T-helper 17 cell (primary cell): ENCODE data around the gene ZNF217. TPM values are rescaled to one million over a fixed set of nuclear protein-coding genes. Genes with fewer than 3 reads are reported as not detected.
A peak's percentile ranks its signal among the peaks of the same experiment; 100 is the strongest.
"Not testable (repeated sequence)": the region's sequence is repeated elsewhere in the genome, so short reads cannot be mapped to it uniquely, and the experiment has no call there.

Experiments
- ATAC-seq: fragments of 150-1000 bp; cut with Tn5 transposase; 2 replicates; pipeline ENCODE4 v1.10.0; 2021; ENCODE audit warnings: mild to moderate bottlenecking, moderate library complexity
- DNase-seq, 3 donors: peaks; one replicate each; pipeline versions ENCODE4 v3.0.0 to v3.0.0-alpha.2; 2020 to 2021
- H3K9me3 ChIP-seq: one replicate; pipeline ENCODE4 v1.7.0; 2013; ENCODE audit warnings: low read length, mild to moderate bottlenecking; ENCODE audit not compliant: control insufficient read depth, poor library complexity, severe bottlenecking
- H3K27ac Mint-ChIP-seq: one replicate; pipeline ENCODE4 v1.8.0; 2022; ENCODE audit warnings: mild to moderate bottlenecking, moderate library complexity, mixed read lengths
- H3K27me3 Mint-ChIP-seq: one replicate; pipeline ENCODE4 v1.8.0; 2022; ENCODE audit warnings: mixed read lengths
- H3K36me3 Mint-ChIP-seq: one replicate; pipeline ENCODE4 v1.8.0; 2022; ENCODE audit warnings: low read depth, mixed read lengths
- H3K4me1 Mint-ChIP-seq: one replicate; pipeline ENCODE4 v1.8.0; 2022; ENCODE audit warnings: mild to moderate bottlenecking, mixed read lengths
- H3K4me3 Mint-ChIP-seq: one replicate; pipeline ENCODE4 v1.8.0; 2022; ENCODE audit warnings: mild to moderate bottlenecking, moderate library complexity, mixed read lengths
- total RNA-seq, 4 donors: library from RNA in 2 of 4; stranded (reverse) in 2 of 4; gene quantifications; one replicate each; pipeline ENCODE4 v1.2.3 and lab custom pipeline; 2022 to 2026

ZNF217 gene
- total RNA-seq, 2 donors from 2014 or later = 70.4 to 72.8 TPM

DNA sequence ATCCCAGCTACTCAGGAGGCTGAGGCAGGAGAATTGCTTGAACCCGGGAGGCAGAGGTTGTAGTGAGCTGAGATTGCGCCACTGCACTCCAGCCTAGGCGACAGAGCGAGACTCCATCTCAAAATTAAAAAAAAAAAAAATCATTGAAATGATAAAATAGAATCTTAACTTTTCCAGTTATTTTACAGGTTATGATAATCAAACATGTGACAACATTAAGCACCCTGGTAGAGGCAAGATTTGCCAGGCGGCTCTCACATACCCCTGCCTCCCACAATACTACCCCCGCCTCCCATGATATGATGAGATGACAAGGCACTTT lies 41.1 kb downstream of the ZNF217 start:
- H3K36me3 Mint-ChIP-seq, H3K4me3 Mint-ChIP-seq, H3K27ac Mint-ChIP-seq, ATAC-seq, DNase-seq, H3K9me3 ChIP-seq, H3K4me1 Mint-ChIP-seq, H3K27me3 Mint-ChIP-seq: not testable (repeated sequence)

DNA sequence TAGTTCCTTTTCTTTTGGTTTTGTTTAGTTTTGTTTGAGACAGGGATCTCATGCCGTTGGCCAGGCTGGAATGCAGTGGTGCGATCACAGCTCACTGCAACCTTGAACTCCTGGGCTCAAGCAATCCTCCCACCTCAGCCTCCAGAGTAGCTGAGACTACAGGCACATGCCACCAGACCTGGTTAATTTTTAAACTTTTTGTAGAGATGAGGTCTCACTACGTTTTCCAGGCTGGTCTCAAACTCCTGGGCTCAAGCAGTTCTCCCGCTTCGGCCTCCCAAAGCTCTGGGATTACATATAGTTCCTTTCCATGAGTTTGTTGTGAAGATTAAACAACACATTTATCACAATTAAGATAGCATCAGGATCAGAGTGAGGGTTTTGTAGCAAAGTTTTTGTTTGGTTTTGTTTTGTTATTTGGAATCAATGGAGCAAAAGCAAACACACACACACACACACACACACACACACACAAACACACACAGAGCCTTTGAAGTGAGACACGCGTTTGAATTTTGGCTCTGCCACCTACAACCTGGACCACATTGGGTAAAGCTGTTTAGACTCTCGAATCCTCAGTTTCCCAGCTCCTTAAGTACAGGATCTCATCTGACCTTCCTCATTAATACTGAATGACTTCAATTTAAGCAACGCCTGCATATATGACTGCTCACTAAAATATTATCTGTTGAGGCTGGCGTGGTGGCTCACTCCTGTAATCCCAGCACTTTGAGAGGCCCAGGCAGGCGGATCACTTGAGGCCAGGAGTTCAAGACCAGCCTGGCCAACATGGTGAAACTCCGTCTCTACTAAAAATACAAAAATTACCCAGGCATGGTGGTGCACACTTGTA lies 41.7 kb downstream of the ZNF217 start:
- not testable (repeated sequence) for H3K36me3 Mint-ChIP-seq, H3K9me3 ChIP-seq, ATAC-seq, DNase-seq, H3K27ac Mint-ChIP-seq, H3K4me1 Mint-ChIP-seq, H3K4me3 Mint-ChIP-seq, H3K27me3 Mint-ChIP-seq

DNA sequence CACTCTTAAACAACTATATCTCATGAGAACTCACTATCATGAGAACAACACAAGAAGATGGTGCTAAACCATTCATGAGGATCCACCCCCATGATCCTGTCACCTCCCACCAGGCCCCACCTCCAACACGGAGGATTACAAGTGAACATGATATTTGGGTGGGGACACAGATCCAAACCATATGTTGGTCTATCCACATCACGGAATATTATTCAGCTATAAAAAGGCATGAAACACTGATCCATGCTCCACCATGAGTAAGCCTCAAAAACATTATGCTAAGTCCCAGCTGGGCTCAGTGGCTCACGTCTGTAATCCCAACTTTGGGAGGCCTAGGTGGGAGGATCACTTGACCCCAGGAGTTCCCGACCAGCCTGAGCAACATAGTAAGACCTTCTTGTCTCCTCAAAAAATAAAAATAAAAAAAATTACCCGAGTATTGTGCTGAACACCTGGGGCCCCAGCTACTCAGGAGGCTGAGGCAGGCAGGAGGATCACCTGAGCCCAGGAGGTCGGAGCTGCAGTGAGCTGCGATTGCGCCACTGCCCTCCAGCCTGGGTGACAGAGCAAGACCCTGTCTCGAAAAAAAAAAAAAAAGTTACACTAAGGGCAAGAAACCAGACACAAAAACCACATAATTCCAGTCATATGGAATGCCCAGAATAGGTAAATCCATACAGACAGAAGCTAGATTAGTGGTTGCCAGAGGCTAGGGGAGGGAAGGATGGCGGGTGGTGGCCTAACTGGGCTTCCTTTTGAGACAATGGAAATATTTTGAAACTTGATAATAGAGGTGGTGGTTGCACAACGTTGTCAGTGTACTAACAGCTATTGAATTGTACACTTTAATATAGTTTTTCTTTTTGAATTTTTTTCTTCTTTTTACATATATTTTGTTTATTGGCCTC lies 43.1 kb downstream of the ZNF217 start:
- no peak overlapping the region for H3K27ac Mint-ChIP-seq
- H3K27me3 Mint-ChIP-seq = no peaks in the 10 kb centered on the region
- peaks cover 7% of the 10 kb centered on the region for H3K4me1 Mint-ChIP-seq
- no peaks in the 10 kb centered on the region for H3K36me3 Mint-ChIP-seq
- DNase-seq (no peak), ATAC-seq (no peak)
- H3K9me3 ChIP-seq = no peaks in the 10 kb centered on the region
- no peak overlapping the region for H3K4me3 Mint-ChIP-seq

DNA sequence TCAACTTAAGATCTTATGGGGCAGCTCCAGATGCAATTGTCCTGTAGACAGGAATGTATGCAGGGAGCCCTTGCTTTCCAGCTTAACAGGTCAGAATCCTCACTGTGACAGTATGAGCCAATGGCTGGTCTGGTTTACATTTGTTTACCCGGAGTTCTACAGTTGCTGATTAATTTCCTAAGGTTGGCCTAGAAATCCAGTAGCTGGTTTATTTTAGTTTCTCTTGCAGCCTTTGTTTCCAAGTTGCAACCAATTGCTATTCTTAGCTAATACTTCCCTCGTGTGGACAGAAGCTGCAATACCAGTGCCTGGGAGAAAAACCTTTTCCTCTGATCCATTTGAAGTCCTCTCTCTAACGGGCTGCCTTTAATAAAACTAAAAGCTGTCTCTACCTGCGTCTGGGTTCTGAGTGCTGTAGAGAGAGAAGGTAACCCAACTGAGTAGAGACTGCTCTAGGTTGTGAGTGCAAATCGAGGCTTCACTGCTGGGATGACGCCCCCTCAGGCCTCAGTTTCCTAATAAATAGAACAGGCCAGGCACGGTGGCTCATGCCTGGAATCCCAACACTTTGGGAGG lies 45.9 kb downstream of the ZNF217 start:
- no peaks in the 10 kb centered on the region for H3K9me3 ChIP-seq
- Mint-ChIP-seq H3K27ac (no peak overlapping the region), H3K4me3 (no peak overlapping the region), H3K27me3 (no peaks in the 10 kb centered on the region), H3K36me3 (no peaks in the 10 kb centered on the region), H3K4me1 (peaks cover 5% of the 10 kb centered on the region)
- DNase-seq = no peak
- ATAC-seq = peak; percentile 55

DNA sequence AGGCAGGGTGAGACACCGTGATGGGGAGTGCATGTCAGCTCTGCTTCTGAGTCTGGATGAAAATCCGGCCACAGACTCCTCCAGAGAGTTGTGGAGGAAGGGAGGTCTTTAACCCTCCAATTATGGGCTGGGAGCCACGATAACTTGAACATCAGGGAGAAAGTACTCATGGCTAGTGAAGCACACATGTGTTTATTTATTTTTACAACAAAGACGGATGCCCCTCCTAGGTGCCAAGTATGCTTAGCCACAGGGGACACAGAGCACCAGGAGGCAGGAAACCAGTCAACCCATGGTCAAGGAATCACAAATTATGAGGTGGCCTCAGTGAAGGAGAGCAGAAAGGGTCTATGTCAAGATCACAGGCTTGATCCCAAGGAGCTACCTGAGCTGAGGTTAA lies 54.1 kb downstream of the ZNF217 start:
- Mint-ChIP-seq H3K27ac (no peak overlapping the region), H3K4me1 (no peaks in the 10 kb centered on the region), H3K27me3 (no peaks in the 10 kb centered on the region), H3K36me3 (peaks cover 4% of the 10 kb centered on the region), H3K4me3 (no peak overlapping the region)
- DNase-seq (no peak), ATAC-seq (no peak)
- H3K9me3 ChIP-seq = no peaks in the 10 kb centered on the region

DNA sequence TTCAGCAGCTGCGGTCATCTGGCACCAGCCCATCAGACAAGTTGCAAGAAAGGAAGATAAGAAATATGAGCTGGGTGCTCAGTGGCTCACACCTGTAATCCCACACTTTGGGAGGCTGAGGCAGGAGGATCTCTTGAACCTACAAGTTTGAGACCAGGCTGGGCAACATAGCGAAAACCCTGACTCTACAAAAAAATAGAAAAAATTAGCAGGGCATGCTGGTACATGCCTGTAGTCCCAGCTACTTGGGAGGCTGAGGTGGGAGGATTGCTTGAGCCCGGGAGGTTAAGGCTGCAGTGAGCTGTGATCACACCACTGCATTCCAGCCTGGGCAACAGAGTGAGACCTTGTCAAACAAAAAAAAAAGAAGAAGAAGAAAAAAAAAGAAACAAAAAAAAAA lies 57.3 kb downstream of the ZNF217 start:
- H3K4me3 Mint-ChIP-seq, ATAC-seq, H3K9me3 ChIP-seq, H3K36me3 Mint-ChIP-seq, DNase-seq, H3K27me3 Mint-ChIP-seq, H3K27ac Mint-ChIP-seq, H3K4me1 Mint-ChIP-seq: not testable (repeated sequence)

DNA sequence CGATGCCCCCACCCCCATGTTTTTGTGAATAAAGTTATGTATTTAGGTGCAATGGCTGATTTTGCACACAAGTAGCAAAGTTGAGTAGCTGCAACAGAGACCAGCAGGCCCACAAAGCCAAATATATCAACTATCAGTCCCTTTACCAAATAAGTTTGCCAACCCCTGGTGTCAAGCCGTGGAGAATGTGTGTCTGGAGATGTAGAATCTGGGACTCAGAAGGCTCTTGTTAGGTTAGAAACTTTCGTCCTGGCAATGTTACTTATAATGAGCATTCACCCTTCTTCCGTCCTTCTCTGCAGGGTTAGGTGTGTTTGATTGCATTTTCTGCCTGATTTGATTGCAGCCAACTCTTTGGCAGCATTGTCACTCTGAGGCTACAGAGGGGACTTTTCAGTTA lies 57.8 kb downstream of the ZNF217 start:
- H3K27me3 Mint-ChIP-seq = no peaks in the 10 kb centered on the region
- H3K4me1 Mint-ChIP-seq = no peaks in the 10 kb centered on the region
- no peak for DNase-seq
- H3K27ac Mint-ChIP-seq = no peak overlapping the region
- H3K4me3 Mint-ChIP-seq = no peak overlapping the region
- no peaks in the 10 kb centered on the region for H3K9me3 ChIP-seq
- ATAC-seq = no peak
- H3K36me3 Mint-ChIP-seq = peaks cover 4% of the 10 kb centered on the region

DNA sequence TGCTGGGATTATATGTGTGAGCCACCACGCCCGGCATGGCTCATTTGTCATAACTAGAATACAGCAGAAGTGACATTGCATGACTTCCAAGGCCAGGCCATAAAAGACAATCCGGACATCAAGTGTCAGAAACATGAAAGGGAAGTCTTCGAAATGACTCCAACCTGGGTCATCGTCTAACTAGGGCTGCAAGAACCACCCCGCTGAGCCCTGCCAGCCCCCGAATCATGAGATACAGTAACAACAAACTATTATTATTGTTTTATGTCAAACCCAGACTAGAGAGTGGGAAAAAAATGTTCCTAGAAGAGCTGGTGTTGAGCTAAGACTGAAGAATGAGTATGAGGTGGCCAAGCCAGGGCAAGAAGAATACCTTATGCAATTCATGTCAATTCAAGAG lies 59.6 kb downstream of the ZNF217 start:
- Mint-ChIP-seq H3K36me3 (peaks cover 2% of the 10 kb centered on the region), H3K27ac (no peak overlapping the region), H3K4me3 (no peak overlapping the region), H3K27me3 (no peaks in the 10 kb centered on the region), H3K4me1 (peaks cover under 1% of the 10 kb centered on the region)
- no peaks in the 10 kb centered on the region for H3K9me3 ChIP-seq
- ATAC-seq (no peak), DNase-seq (no peak)

DNA sequence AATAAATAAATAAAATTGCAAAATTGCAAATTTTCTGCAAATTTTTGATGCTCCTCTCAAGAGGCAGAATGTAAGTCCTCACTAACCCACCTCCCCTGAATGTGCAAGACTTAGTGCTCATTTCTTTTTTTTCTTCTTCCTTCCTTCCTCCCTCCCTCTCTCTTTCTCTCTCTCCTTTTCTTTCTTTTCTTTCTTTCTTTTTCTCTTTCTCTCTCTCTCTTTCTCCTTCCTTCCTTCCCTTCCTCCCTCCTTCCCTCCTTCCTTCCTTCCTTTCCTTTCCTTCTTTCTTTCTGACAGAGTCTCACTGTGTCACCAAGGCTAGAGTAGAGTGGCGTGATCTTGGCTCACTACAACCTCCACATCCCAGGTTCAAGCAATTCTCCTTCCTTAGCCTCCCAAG lies 60.1 kb downstream of the ZNF217 start:
- no peak overlapping the region for H3K27ac Mint-ChIP-seq
- no peak for ATAC-seq

DNA sequence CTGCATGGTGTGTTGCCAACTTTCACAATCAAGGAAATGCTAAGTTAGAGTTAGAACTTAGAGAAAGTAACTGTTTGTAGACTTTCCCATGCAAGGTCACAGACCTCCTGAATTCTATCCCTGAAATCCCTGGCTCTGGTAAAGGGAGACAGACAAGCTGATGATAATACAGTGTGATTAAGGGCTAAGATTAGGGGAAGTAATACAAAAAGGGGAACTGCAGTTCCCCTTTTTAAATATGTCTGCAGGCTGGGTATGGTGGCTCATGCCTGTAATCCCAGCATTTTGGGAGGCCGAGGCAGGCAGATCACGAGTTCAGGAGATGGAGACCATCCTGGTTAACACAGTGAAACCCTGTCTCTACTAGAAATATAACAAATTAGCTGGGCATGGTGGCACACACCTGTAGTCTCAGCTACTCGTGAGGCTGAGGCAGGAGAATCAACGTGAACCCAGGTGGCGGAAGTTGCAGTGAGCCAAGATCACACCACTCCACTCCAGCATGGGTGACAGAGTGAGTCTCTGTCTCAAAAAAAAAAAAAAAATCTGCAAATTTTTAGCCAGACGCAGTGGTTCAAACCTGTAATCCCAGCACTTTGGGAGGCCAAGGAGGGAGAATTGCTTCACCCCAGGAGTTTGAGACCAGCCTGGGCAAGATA lies 60.9 kb downstream of the ZNF217 start:
- ATAC-seq, H3K9me3 ChIP-seq, H3K4me1 Mint-ChIP-seq, H3K36me3 Mint-ChIP-seq, H3K27me3 Mint-ChIP-seq, H3K27ac Mint-ChIP-seq, H3K4me3 Mint-ChIP-seq, DNase-seq: not testable (repeated sequence)

More for the DNA sequence above, 60.1 kb downstream of the ZNF217 start:
- Mint-ChIP-seq H3K36me3 (peaks cover under 1% of the 10 kb centered on the region), H3K27me3 (no peaks in the 10 kb centered on the region), H3K4me1 (peaks cover 3% of the 10 kb centered on the region), H3K4me3 (no peak overlapping the region)
- DNase-seq = no peak
- no peaks in the 10 kb centered on the region for H3K9me3 ChIP-seq

DNA sequence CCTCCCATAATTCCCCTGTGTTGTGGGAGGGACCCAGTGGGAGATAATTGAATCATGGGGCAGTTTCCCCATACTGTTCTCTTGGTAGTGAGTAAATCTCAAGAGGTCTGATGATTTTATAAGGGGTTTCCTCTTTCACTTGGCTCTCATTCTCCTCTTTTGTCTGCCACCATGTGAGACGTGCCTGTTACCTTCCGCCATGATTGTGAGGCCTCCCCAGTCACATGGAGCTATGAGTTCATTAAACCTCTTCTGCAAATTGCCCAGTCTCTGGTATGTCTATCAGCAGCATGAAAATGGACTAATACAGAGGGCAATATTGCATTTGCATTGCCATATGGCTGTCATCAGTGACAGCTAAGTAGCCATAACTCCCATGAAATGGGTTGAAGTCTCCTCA lies 63.2 kb downstream of the ZNF217 start:
- Mint-ChIP-seq H3K27ac (no peak overlapping the region), H3K36me3 (peaks cover 2% of the 10 kb centered on the region), H3K27me3 (no peaks in the 10 kb centered on the region), H3K4me1 (peaks cover 3% of the 10 kb centered on the region), H3K4me3 (no peak overlapping the region)
- H3K9me3 ChIP-seq = no peaks in the 10 kb centered on the region
- DNase-seq (no peak), ATAC-seq (no peak)

DNA sequence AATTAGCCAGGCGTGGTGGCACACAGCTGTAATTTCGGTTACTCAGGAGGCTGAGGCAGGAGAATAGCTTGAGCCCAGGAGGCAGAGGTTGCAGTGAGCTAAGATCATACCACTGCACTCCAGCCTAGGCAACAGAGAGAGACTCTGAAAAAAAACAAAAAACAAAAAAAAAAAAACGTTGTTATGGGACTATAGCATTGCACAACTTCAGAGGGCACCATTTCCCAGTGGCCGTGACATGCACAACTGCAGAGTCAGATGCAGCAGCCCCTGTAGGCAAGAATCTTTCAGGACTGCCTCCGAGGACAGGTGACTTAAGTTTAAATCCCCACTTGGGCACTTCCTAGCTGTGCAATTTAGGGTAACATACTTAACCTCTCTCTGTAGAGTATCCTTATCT lies 64.0 kb downstream of the ZNF217 start:
- ATAC-seq = no peak

DNA sequence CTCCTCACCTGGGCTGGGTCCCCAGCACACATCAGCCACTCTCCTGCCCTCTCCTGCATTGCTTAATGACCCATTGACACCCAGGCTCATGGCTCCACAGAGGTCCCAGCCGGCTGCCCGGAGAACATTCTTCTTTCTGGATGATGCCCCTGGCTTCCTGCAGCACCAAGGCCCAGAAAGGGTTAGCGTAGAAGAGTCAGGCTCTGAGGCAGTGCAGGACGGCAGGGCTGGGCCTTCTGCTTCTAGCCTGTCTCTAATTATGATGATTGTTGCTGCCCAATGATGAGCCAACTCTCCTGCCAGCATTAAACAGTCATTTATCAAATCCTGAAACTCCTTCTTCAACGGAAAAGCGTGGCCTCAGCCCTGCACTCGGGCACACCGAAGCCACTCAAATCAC lies 66.4 kb downstream of the ZNF217 start:
- Mint-ChIP-seq H3K27me3 (no peaks in the 10 kb centered on the region), H3K4me1 (peaks cover 3% of the 10 kb centered on the region), H3K4me3 (no peak overlapping the region), H3K36me3 (peaks cover 4% of the 10 kb centered on the region), H3K27ac (no peak overlapping the region)
- H3K9me3 ChIP-seq = no peaks in the 10 kb centered on the region
- no peak for DNase-seq
- ATAC-seq = no peak

More for the DNA sequence above, 64.0 kb downstream of the ZNF217 start:
- H3K4me1 Mint-ChIP-seq = peaks cover 3% of the 10 kb centered on the region
- H3K4me3 Mint-ChIP-seq = no peak overlapping the region
- H3K27me3 Mint-ChIP-seq = no peaks in the 10 kb centered on the region
- no peaks in the 10 kb centered on the region for H3K9me3 ChIP-seq
- no peak overlapping the region for H3K27ac Mint-ChIP-seq
- no peak for DNase-seq
- H3K36me3 Mint-ChIP-seq = peaks cover 2% of the 10 kb centered on the region
